T-helper 1 cell treated with Interleukin-12 subunit alpha and Interleukin-12 subunit beta and Interleukin-4 antibody, amounts not matched to agents 30 μg/mL and 1 μg/mL, for 36 hours (primary cell): ENCODE results near the gene FOXL1.

Source experiments
- H3K27ac Mint-ChIP-seq: one replicate; pipeline ENCODE4 v1.8.0; 2021; ENCODE audit warnings: mild to moderate bottlenecking, mixed read lengths
- H3K27me3 Mint-ChIP-seq: one replicate; pipeline ENCODE4 v1.8.0; 2021; ENCODE audit warnings: low read depth, mixed read lengths
- H3K36me3 Mint-ChIP-seq: one replicate; pipeline ENCODE4 v1.8.0; 2021; ENCODE audit warnings: low read depth, mixed read lengths
- H3K4me1 Mint-ChIP-seq: one replicate; pipeline ENCODE4 v1.8.0; 2021; ENCODE audit warnings: low read depth, mixed read lengths
- H3K4me3 Mint-ChIP-seq: one replicate; pipeline ENCODE4 v1.8.0; 2021; ENCODE audit warnings: mild to moderate bottlenecking, moderate library complexity, mixed read lengths
- H3K9me3 Mint-ChIP-seq: one replicate; pipeline ENCODE4 v1.8.0; 2021; ENCODE audit warnings: mixed read lengths

The FOXL1 gene

DNA sequence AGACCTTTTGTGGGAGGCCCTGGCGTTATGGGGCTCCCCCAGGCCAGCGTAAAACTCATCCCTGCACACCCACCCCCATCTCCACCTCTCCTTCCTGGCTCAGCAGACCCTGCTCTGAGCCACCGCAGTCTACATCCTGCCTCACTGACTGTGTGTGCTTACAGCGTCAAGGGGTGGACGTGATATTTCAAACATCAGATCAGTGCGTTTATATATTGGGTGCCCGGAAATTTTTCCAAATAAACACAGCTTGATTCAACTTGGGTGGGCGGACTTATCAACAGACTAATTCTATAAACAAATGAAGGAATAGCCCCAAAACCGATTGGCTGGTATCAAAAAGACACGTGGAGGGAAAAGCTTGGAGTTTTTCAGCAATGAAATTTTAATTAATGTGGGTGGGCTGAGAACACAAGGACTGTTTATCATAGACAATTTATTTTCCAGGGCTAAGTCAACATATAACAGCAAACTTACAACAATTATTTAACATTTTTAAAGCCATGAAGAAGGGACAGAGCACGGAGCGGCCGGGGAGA is at the start of gene FOXL1:
Gene FOXL1, plus strand, starts transcription at position 489 of the 539 bp plus-strand sequence. CDS start 175 bp downstream, outside the sequence.
- H3K4me3 Mint-ChIP-seq = peak within 1 kb of the TSS; percentile 31
- peaks cover 77% of the 10 kb centered on the region for H3K27me3 Mint-ChIP-seq
- peaks cover 10% of the 10 kb centered on the region for H3K4me1 Mint-ChIP-seq
- no peaks in the 10 kb centered on the region for H3K9me3 Mint-ChIP-seq
- no peaks in the 10 kb centered on the region for H3K36me3 Mint-ChIP-seq
- H3K27ac Mint-ChIP-seq = no peak within 1 kb of the TSS

DNA sequence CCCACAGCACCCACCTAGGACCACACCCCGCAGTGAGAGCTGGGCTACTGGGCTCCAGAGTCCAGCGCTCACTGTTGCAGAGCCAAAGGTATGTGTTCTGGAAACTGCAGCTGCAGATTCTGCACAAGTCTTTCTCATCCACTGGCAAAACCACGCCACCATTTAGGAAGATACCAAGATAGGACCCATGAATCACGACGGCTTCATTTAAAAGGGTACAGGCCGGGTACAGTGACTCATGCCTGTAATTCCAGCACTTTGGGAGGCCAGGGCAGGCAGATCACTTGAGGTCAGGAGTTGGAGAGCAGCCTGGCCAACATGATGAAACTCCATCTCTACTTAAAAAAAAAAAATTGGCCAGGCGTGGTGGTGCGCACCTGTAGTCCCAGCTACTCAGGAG is 49.2 kb upstream of the FOXL1 start:
- Mint-ChIP-seq H3K4me3 (no peak overlapping the region), H3K36me3 (peaks cover 8% of the 10 kb centered on the region), H3K27me3 (no peaks in the 10 kb centered on the region), H3K9me3 (no peaks in the 10 kb centered on the region), H3K4me1 (no peaks in the 10 kb centered on the region), H3K27ac (no peak overlapping the region)

DNA sequence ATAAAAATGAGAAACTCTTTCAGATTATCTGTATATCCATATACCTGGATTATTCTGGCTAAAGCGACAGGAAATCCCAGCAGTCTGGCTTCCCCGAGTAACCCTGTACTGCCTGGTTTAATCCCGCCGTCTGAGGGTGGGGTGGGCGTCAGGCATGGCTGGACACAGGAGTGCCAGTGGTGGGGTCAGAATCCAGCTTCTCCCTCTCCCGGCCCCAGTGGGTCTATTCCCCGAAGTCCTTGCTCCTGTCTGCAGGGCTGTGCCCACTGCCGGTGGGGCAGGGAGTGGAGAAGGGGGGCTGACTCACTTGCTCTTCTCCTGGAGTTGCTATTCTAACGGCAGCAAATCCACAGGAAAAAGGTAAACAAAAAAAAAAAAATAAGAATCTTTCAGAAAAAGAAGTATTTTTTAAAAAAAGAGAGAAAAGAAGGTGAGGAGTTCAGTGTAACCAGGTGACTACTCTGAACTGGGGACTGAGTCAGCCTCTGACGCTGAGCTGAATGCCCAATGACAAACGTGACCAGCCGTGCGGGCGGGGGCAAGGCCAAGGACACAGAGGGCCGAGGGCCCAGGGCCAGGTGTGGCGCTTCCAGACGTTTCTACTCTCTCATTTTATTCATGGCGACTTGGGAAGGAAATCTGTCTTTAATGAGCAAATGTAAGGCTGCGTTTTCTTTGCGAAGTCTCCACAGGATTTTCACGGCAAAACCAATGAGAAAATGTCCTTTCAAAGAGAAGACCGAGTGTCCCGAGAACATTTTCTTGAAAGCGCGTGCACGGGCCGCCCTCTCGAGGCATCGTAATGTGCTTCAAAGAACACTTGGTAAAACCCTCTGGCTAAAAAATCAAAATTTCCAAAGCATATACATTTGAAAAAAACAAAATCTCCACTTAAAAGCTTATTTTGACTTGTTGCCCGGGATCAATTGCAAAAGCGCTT is 47.8 kb upstream of the FOXL1 start:
- Mint-ChIP-seq H3K9me3 (no peaks in the 10 kb centered on the region), H3K36me3 (peaks cover 8% of the 10 kb centered on the region), H3K4me1 (no peaks in the 10 kb centered on the region), H3K4me3 (no peak overlapping the region), H3K27ac (no peak overlapping the region), H3K27me3 (no peaks in the 10 kb centered on the region)

DNA sequence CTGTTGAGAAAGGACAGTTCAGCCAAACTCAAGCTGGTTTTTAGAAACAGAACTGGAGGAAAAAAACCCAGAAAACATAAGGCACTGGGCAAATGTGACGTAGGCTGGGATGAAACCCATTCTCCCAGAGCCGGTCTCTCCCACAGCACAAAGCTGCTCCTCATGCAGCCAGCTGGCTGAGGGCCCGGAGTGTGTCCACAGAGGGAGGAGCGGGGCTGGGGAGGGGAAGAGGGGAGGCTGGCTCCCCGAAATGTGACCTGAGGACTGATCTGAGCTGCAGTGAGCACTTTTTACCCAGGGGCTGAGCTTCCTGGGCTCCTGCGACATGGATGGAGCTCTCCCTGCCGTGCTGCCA is 47.2 kb upstream of the FOXL1 start:
- Mint-ChIP-seq H3K9me3 (no peaks in the 10 kb centered on the region), H3K36me3 (peaks cover 8% of the 10 kb centered on the region), H3K4me3 (no peak overlapping the region), H3K4me1 (no peaks in the 10 kb centered on the region), H3K27ac (no peak overlapping the region), H3K27me3 (no peaks in the 10 kb centered on the region)

DNA sequence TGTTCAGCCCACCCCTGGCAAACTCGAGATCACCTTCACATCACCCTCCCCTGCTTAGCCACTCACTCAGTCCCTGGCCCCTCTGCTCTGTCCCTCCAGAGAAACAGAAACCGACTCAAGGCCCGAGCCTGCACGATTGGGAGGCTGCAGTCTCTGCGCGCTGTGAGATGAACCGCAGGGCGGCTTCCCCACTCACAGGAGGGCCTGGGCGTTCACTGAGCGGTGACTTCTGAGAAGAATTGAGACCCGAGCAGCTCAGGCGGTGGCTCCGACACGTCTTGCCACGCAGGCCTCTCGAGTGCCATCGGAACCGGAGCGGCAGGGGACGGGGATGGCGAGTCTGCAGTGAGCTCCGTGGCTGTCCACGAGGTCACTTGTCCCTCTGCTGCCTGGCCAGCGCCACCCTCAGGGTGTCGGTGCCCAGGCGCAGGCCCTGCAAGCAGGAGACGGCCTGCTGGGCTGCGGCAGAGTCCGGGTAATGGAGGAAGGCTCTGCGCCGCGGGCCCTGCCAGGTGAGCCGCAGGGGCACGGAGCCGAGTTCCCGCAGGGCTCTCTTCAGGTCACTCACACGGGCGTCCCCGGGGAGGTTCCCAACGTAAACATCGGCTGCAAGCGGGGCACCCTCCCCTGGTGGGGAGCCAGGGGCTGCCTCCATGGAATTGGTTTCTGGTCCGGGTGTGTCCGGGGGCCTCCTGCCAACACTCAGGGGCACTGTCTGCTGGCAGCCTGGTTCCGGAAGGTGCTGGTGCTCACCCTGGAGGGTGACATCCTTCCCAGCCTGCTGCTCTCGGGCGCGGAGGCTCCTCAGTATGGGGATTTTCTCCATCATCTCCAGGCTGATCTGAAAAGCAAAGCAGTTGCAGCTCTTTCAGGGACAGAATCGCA is 46.5 kb upstream of the FOXL1 start:
- Mint-ChIP-seq H3K4me1 (no peaks in the 10 kb centered on the region), H3K36me3 (peaks cover 8% of the 10 kb centered on the region), H3K4me3 (no peak overlapping the region), H3K27me3 (no peaks in the 10 kb centered on the region), H3K9me3 (no peaks in the 10 kb centered on the region), H3K27ac (no peak overlapping the region)

DNA sequence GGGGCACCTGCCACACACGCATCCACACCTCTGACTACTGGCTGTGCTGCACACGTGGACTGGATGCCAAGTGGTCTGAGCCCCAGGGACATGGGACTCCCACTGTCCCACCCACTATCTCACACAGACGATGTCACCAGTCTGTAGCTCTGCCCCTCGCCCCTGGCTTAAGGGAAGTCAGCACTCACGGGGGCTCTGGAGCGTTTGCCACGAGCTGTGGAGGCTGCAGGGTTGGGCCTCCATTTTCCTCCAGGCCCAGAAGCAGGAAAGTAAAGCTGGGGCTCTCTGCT is 45.9 kb upstream of the FOXL1 start:
- Mint-ChIP-seq H3K27ac (no peak overlapping the region), H3K36me3 (peaks cover 8% of the 10 kb centered on the region), H3K27me3 (no peaks in the 10 kb centered on the region), H3K4me1 (no peaks in the 10 kb centered on the region), H3K9me3 (no peaks in the 10 kb centered on the region), H3K4me3 (no peak overlapping the region)

DNA sequence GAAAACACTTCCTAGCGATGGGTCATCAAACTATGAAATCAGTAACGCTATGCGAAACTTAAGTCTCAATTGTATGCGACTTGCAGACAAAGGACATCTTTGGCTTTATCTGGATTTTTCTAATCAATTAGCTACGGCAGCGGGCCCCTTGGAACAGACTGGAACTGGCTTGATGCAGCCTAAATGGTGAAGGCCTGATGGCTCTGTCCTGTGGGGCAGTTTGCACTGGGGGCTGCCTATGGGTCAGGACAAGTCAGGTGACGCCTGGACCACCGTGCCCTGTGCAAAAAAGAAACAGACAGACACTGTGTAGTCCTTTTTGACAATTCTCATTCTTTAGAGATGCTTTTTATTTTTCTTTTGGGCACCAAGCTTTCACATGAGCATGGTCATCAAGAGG is 45.3 kb upstream of the FOXL1 start:
- no peak overlapping the region for H3K27ac Mint-ChIP-seq
- H3K36me3 Mint-ChIP-seq = peaks cover 8% of the 10 kb centered on the region
- H3K27me3 Mint-ChIP-seq = no peaks in the 10 kb centered on the region
- no peaks in the 10 kb centered on the region for H3K4me1 Mint-ChIP-seq
- H3K4me3 Mint-ChIP-seq = no peak overlapping the region
- H3K9me3 Mint-ChIP-seq = no peaks in the 10 kb centered on the region

DNA sequence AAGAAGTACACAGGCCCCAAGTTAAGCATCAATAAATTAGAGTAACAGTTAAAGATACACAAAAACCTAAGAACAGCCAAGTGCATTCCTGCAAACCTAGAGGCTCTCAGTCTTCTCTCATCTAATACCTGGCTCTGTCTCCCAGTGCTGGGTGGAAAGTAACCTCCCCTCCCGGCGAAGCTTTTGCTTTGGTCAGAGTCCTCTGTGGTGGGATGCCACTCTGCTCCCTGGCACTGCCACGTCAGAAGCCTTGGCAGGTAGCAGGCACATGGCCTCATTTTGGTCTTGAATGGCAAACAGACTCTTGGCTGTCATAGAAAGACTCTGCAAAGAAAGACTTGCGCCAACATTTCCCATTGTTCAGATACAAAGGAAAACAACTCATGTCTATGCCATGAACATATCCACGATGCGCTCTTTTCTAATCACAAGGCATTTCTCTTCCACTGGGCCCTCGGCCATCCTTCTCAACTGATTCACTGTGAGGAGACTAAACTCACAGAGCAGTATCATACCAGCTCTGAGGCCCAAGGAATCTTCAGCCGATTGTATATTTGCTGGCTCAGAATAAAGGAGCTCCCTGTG is 44.5 kb upstream of the FOXL1 start:
- H3K9me3 Mint-ChIP-seq = no peaks in the 10 kb centered on the region
- peaks cover 8% of the 10 kb centered on the region for H3K36me3 Mint-ChIP-seq
- no peaks in the 10 kb centered on the region for H3K4me1 Mint-ChIP-seq
- H3K27me3 Mint-ChIP-seq = no peaks in the 10 kb centered on the region
- no peak overlapping the region for H3K4me3 Mint-ChIP-seq
- H3K27ac Mint-ChIP-seq = no peak overlapping the region

DNA sequence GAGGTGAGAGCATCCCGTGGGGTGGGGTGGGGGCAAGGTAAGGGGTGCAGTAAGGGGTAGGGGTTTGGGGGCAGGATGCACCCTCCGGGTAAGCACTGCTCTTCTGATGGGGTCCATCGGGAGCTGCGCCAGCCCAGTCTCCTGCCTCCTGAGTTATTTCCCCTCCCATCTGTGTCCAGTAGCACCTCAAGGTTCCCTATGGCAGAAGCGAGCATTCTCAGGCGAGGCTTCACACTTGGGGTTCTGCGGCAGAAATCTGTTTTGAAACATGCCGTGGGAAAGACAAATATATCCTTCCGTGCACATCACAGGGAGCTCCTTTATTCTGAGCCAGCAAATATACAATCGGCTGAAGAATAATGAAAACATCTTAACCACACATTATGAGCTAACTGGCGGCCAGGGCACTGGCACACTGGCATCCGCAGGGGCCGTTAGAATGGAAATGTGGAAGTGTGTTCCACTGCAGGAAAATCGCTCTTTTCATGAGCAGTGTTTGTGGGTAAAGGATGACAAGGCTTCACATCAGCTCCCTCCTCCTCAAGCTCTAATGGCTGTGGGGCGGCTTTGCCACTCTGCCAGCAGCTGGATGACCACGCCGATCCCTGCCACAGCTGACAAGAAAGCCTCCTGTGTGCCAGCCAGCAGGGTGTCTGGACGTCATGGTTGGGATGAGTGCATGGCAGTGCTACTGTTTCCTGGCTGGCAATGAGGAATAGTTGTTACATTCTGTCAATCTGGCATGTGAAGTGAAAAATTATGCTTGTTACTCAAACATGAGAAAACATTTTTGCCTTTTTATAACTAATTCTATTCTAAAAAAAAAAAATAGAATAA is 43.4 kb upstream of the FOXL1 start:
- Mint-ChIP-seq H3K4me1 (no peaks in the 10 kb centered on the region), H3K36me3 (peaks cover 12% of the 10 kb centered on the region), H3K27ac (no peak overlapping the region), H3K9me3 (no peaks in the 10 kb centered on the region), H3K27me3 (no peaks in the 10 kb centered on the region), H3K4me3 (no peak overlapping the region)

DNA sequence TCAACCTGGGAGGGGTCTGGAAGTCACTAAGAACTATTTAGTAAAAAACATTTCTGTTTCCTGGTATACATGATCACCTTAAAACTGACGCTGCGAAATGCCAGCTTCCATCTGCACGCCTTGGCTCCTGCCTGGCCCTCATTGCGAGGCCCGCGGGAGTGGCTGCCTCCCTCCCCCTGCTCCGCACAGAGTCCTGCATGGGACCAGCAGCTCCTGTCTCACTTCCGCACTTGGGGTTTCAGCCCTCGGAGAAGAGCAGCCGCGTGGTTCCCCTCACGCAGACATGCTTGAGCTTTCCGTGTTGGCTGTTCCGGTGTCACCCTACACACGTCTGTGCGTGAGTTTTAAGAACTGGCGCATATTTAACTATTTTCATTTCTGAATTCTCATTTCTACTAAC is 41.7 kb upstream of the FOXL1 start:
- H3K4me1 Mint-ChIP-seq = no peaks in the 10 kb centered on the region
- H3K27ac Mint-ChIP-seq = no peak overlapping the region
- H3K36me3 Mint-ChIP-seq = peaks cover 14% of the 10 kb centered on the region
- H3K4me3 Mint-ChIP-seq = no peak overlapping the region
- no peaks in the 10 kb centered on the region for H3K27me3 Mint-ChIP-seq
- H3K9me3 Mint-ChIP-seq = no peaks in the 10 kb centered on the region

DNA sequence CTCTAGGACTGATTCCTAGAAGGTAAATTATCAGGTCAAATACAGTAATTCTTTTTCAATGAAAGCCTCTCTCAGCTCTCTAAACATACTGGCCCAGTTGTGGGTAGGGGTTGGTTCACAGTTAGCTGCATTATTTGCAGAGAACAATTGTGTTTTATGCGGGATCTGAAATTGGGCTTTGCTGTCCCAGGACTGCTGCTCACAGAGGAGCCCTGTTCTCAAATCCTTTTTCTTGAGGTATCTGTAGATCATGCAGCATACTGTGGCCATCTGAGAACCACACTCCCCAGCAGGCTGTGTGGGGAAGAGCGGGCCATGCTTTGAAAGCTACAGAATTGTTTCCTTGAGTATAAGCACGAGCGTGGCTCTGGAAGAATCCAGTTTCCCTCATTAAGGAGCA is 40.9 kb upstream of the FOXL1 start:
- Mint-ChIP-seq H3K9me3 (no peaks in the 10 kb centered on the region), H3K36me3 (peaks cover 14% of the 10 kb centered on the region), H3K27ac (no peak overlapping the region), H3K4me3 (no peak overlapping the region), H3K27me3 (no peaks in the 10 kb centered on the region), H3K4me1 (no peaks in the 10 kb centered on the region)

DNA sequence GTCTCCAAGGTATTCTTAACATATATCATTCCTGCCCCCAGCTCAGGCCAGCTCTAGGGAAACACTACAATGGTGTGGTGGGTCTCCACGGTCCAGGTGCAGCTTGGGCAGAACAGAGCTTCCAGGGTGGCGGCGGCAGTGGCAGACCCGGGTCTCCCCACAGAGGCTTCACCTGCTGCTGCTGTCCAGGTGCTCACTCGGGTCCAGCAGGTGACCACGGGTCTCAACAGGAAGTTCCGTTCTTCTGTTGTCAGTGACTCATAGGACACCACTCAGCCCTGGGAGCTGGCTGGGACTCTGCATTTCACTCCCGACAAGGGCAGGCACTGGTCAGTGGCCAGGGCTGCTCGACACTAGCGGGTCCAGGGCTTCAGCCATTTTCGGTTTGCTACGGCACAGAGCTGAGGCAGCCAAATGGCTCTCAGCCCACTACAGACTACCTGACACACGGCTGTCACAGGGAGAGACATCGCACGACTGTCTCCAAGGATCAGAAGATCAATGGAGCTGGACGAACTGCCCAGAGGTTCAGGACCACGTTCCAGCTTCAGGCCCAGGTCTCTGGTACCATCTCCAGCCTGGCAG is 40.1 kb upstream of the FOXL1 start:
- Mint-ChIP-seq H3K36me3 (peaks cover 14% of the 10 kb centered on the region), H3K4me1 (no peaks in the 10 kb centered on the region), H3K9me3 (no peaks in the 10 kb centered on the region), H3K4me3 (no peak overlapping the region), H3K27me3 (no peaks in the 10 kb centered on the region), H3K27ac (no peak overlapping the region)

DNA sequence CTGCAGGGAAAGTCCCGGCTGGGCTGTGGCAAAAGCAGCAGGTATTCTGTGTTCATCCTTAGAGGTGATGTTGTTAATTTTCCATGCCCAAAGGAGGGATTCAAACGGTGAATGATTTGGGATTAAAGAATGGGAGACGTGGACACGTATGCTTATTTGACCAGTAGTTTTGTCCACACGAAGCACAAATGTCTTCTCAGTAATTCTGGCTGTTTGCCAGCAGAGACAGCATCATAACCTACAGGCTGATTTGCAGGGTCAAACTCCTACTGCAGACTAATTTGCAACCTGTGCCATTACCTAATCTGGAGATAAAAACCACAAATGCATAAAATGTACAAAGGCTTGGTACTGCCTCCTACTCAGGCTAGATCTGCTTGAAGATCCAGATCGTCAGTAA is 37.5 kb upstream of the FOXL1 start:
- Mint-ChIP-seq H3K4me1 (no peaks in the 10 kb centered on the region), H3K27ac (no peak overlapping the region), H3K4me3 (no peak overlapping the region), H3K36me3 (peaks cover 23% of the 10 kb centered on the region), H3K9me3 (no peaks in the 10 kb centered on the region), H3K27me3 (no peaks in the 10 kb centered on the region)

DNA sequence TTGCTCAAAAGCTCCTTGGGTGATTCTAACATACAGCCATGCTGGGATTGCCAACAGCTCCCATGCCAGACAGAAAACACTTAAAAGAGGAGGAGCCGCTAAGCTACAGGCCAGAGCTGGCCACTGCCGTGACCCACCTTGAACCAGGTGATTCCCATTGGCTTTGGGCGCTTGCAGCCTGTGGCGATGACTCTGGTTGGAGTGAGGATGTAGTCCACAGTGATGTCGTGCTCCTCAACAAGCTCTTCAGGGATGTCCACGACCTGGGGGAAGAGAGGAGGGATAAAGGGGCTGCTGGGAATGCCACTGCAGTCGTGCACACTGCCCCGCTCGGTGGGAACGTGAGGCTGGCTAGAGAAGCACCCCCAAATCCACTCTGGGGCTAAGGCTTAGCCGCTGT is 36.8 kb upstream of the FOXL1 start:
- H3K9me3 Mint-ChIP-seq = no peaks in the 10 kb centered on the region
- H3K27me3 Mint-ChIP-seq = no peaks in the 10 kb centered on the region
- no peak overlapping the region for H3K4me3 Mint-ChIP-seq
- H3K36me3 Mint-ChIP-seq = peaks cover 26% of the 10 kb centered on the region
- no peaks in the 10 kb centered on the region for H3K4me1 Mint-ChIP-seq
- no peak overlapping the region for H3K27ac Mint-ChIP-seq
